Stimulated activated memory B cell treated with anti-CD40 and anti-IgM and Interleukin-4, amounts not matched to agents 10 μg/mL and 1 μg/mL and 100 μg/mL, for 72 hours (primary cell): ENCODE data around the gene PTGES.
"Not testable (repeated sequence)": the region's sequence is repeated elsewhere in the genome, so short reads cannot be mapped to it uniquely, and the experiment has no call there.

Source experiments
- ATAC-seq: fragments of 150-1000 bp; cut with Tn5 transposase; 2 replicates; pipeline ENCODE4 v1.10.0; 2021
- H3K27ac Mint-ChIP-seq: one replicate; pipeline ENCODE4 v1.8.0; 2022; ENCODE audit warnings: mild to moderate bottlenecking, mixed read lengths
- H3K27me3 Mint-ChIP-seq: one replicate; pipeline ENCODE4 v1.8.0; 2022; ENCODE audit warnings: mixed read lengths
- H3K36me3 Mint-ChIP-seq: one replicate; pipeline ENCODE4 v1.8.0; 2022; ENCODE audit warnings: mixed read lengths
- H3K4me1 Mint-ChIP-seq: one replicate; pipeline ENCODE4 v1.8.0; 2022; ENCODE audit warnings: mixed read lengths
- H3K4me3 Mint-ChIP-seq: one replicate; pipeline ENCODE4 v1.8.0; 2022; ENCODE audit warnings: mild to moderate bottlenecking, moderate library complexity, mixed read lengths
- H3K9me3 Mint-ChIP-seq: one replicate; pipeline ENCODE4 v1.8.0; 2022; ENCODE audit warnings: mixed read lengths

The PTGES gene

DNA sequence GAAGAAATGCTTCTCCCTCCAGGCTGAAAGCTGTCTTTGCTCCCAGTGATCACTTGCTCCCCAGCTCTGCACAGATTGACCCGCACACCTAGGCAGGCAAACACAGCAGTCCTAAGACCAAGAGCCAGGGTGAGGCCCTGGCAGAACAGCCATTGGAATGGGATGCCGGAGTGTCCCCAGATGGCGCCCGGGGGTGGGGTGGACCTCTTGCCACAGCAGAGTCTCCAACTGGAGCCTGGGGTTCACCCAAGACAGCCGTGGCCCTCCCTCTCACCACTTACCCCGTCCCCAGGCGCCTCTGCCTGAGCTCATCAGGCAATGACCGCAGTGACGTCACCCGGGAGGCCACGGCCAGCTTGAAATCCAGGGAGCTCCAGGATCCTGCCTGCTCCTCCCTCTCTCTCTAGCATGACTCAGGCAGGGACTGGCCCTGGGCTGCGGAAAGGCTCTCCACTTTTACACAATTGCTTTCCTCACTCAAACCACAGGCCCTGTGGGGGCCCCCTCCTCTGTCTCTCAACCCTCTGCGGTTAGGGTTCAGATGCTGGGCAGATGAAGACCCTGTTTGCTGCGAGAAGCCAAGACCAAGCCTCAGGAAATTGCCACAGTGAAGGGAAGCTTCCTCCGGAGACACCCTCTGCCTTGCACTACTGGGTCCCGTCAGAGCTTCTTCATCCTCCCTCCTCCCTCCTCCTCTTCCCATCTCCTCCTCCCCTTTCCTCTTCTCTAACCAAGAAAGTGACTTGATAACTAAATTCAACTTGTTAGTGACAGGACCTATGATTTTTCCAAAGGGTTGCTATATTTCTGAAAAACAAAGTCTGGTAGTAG lies 24.3 kb upstream of the PTGES start:
- Mint-ChIP-seq H3K4me1 (no peaks in the 10 kb centered on the region), H3K36me3 (no peaks in the 10 kb centered on the region), H3K27ac (no peak overlapping the region), H3K9me3 (no peaks in the 10 kb centered on the region), H3K27me3 (peaks cover 62% of the 10 kb centered on the region), H3K4me3 (no peak overlapping the region)
- no peak for ATAC-seq

DNA sequence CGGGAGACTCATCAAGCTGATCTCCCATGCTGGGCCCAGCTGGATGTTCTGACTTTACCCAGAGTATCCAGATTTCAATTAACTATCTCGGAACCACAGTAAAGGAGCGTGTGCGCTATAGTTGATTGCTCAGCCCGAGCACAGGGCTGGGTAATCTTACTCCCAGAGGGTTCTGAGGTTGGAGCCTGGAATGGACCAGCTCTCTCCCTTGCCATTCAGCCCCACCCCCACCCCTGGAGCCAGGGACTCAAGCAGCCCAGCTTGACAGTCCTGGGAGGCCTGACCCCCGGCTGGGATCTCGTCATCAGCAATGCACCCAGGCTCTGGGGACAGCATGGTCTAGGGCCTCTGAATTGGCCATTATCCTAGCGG lies 23.7 kb upstream of the PTGES start:
- Mint-ChIP-seq H3K36me3 (no peaks in the 10 kb centered on the region), H3K27me3 (peaks cover 62% of the 10 kb centered on the region), H3K9me3 (no peaks in the 10 kb centered on the region), H3K4me3 (no peak overlapping the region), H3K27ac (no peak overlapping the region), H3K4me1 (no peaks in the 10 kb centered on the region)
- no peak for ATAC-seq

DNA sequence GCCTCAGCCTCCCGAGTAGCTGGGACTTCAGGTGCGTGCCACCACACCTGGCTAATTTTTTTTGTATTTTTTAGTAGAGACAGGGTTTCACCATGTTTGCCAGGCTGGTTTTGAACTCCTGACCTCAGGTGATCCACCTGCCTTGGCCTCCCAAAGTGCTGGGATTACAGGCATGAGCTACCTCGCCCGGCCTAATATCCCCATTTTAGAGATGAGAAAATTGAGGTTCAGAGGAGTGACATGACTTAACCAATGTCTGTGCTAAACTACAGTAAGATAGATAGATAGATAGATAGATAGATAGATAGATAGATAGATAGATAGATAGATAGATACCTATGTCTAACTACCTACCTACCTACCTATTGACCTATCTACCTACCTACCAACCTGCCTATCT lies 23.3 kb upstream of the PTGES start:
- H3K27me3 Mint-ChIP-seq: peaks cover 62% of the 10 kb centered on the region
- not testable (repeated sequence) for H3K9me3 Mint-ChIP-seq, ATAC-seq, H3K27ac Mint-ChIP-seq, H3K4me1 Mint-ChIP-seq, H3K4me3 Mint-ChIP-seq, H3K36me3 Mint-ChIP-seq

DNA sequence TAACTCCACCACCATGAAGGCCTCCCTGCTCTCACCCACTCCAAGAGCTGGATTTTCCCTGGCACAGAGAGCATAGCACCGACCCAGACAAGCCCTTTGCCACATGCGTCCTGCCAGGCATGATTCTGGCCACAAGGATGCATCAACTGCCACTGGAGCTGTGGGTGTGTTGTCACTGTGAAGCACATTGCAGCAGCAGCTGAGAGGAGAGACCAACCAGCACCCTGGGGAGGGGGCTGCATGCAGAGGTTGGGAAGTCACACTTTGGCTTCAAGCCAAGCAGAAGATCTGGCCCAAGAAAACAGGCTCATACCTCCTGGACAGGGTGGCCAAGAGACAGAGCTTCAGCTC lies 22.6 kb upstream of the PTGES start:
- ATAC-seq: no peak
- H3K27ac Mint-ChIP-seq: no peak overlapping the region
- peaks cover 62% of the 10 kb centered on the region for H3K27me3 Mint-ChIP-seq
- no peaks in the 10 kb centered on the region for H3K36me3 Mint-ChIP-seq
- no peak overlapping the region for H3K4me3 Mint-ChIP-seq
- no peaks in the 10 kb centered on the region for H3K4me1 Mint-ChIP-seq
- no peaks in the 10 kb centered on the region for H3K9me3 Mint-ChIP-seq

DNA sequence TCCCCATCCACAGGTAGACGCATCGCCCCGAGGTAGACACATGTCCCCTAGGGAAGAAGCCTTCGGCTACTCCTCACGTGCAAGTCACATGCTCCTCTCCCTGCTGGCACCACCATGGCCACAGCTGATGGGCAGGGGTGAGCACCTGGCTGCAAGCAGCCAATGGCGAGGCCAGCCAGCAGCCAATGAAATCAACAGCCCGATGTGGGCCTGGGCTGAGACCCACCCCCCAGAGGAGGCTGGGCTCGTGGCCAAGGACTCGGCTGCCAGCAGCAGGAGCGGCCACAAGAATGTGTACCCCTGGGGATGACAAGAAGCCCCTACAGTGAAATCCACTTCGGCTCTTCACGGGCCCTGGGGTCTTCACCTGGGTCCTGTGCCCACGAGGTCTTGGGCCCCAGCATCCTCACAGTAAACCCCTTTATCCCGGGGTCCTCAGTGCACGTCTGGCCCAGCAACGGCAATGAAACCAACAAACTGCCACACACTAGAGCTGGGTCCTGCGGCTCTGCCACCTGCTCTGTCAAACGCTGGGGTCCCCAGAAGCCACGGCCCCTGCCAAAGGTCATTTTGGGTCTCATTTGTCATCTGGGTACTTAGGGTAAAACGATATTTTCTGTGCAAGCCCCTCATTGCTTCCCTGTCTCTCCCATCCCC lies 22.1 kb upstream of the PTGES start:
- Mint-ChIP-seq H3K27ac (no peak overlapping the region), H3K9me3 (no peaks in the 10 kb centered on the region), H3K36me3 (no peaks in the 10 kb centered on the region), H3K4me3 (no peak overlapping the region), H3K27me3 (peaks cover 60% of the 10 kb centered on the region), H3K4me1 (no peaks in the 10 kb centered on the region)
- no peak for ATAC-seq

DNA sequence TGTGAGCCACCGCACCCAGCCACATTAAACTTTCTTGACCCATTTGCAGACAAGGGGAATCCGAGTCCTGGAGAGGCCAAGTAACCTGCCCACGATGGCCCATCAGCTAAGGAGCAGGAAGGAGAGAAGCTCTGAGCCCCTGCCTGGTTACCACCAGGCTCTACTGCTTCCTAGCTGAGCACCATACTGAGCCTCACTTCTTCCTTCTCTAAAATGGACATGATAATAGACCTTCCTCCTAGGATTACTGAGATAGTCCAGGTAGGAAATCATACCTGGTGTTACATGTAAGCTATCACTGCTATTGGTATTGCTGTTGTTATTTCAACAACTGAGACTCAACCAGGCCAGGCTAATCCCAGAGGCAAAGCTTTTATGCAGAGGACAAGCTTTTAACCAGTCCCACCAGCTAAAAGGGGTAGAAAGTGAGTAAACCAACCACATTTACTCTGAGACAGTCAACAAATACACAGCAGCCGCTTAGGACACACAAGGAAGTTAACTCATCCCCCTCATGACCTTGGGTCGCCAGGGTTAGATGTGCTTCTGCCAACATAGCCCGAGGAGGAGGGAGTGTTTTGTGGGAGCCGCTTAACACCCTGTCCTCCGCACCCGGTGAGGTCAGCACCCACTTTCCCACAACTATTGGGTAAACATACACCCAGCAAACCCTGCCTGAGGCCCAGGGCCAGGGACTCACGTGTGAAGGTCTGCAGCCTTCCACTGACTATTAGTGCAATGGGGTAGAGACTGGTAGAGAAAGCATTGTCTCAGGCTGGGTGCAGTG lies 20.6 kb upstream of the PTGES start:
- H3K4me1 Mint-ChIP-seq: no peaks in the 10 kb centered on the region

DNA sequence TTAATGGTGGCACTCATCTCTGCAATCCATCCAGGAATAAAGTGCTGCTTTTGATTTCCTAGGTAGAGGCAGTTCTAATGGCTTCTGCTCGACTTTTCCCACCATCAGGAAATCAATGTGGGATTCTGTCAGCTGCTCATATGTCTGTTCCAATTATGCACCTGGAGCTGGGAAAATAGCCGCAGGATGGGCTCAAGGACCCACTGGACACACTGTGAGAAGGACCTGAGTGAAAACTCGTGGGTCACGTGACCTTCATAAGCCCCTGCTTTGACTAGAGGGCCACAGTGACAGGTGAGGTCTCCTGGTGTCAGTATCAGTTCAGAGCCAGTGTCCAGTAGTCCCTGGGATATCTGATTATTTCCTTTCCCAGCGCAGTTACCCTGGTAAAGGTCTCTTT lies 17.9 kb upstream of the PTGES start:
- no peak overlapping the region for H3K27ac Mint-ChIP-seq
- H3K4me1 Mint-ChIP-seq: no peaks in the 10 kb centered on the region
- H3K4me3 Mint-ChIP-seq: no peak overlapping the region
- ATAC-seq: no peak
- H3K36me3 Mint-ChIP-seq: no peaks in the 10 kb centered on the region
- H3K9me3 Mint-ChIP-seq: no peaks in the 10 kb centered on the region
- H3K27me3 Mint-ChIP-seq: peaks cover 47% of the 10 kb centered on the region

More for the DNA sequence above, 20.6 kb upstream of the PTGES start:
- H3K9me3 Mint-ChIP-seq: no peaks in the 10 kb centered on the region
- no peak for ATAC-seq
- H3K27ac Mint-ChIP-seq: no peak overlapping the region
- peaks cover 57% of the 10 kb centered on the region for H3K27me3 Mint-ChIP-seq
- H3K4me3 Mint-ChIP-seq: no peak overlapping the region
- no peaks in the 10 kb centered on the region for H3K36me3 Mint-ChIP-seq

DNA sequence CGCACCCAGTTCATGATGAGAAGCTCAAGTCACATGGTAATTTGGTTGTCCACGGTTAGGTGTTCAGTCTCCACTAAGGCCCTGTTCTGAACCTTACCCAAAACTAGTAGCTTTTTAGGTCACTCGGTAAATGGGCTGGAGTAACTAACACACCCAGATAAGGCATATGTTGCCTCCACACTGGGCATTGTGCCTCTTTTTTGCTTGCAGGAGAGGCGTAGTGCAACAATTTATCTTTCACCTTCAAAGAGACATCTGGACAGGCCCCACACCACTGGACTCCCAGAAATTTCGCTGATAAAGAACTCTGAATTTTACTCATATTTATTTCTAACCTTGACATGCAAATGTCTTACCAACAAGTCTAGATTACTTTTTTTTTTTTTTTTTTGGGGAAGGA lies 16.8 kb upstream of the PTGES start:
- no peak overlapping the region for H3K4me3 Mint-ChIP-seq
- no peaks in the 10 kb centered on the region for H3K4me1 Mint-ChIP-seq
- H3K27me3 Mint-ChIP-seq: peaks cover 37% of the 10 kb centered on the region
- ATAC-seq: no peak
- no peak overlapping the region for H3K27ac Mint-ChIP-seq
- H3K9me3 Mint-ChIP-seq: no peaks in the 10 kb centered on the region
- no peaks in the 10 kb centered on the region for H3K36me3 Mint-ChIP-seq

DNA sequence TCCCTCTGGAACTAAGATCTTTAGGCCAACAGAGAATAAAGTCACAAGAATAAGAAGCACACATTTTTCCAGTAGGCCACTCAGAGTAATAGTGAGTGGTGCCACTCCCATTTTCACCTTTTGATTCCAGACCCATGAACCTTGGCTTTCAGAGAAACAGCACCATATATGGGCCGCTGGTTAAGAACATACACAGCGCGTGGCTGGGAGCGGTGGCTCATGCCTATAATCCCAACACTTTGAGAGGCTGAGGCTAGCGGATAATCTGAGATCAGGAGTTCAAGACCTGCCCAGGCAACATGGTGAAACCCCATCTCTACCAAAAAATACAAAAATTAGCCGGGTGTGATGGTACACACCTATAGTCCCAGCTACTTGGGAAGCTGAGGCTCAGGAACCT lies 15.6 kb upstream of the PTGES start:
- H3K36me3 Mint-ChIP-seq: no peaks in the 10 kb centered on the region
- no peaks in the 10 kb centered on the region for H3K9me3 Mint-ChIP-seq

DNA sequence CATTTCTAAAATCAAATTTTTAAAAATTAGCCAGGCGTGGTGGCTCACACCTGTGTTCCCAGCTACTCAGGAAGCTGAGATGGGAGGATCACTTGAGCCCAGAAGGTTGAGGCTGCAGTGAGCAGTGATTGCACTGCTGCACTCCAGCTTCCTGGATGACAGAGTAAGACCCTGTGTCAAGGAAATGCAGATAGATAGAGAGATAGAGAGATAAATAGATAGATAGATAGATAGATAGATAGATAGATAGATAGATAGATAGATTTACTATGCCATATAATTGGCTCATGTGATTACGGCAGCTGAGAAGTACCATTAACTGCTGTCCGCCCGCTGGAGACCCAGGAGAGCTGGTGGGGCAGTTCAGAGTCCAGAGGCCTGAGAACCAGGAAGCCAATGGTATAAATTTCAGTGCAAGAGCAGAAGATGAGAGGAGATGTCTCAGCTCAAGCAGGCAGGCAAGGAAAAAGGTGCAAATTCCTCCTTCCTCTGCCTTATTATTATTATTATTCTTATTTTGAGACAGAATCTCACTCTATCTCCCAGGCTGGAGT lies 13.0 kb upstream of the PTGES start:
- Mint-ChIP-seq H3K9me3 (no peaks in the 10 kb centered on the region), H3K4me3 (no peak overlapping the region), H3K4me1 (no peaks in the 10 kb centered on the region), H3K36me3 (no peaks in the 10 kb centered on the region), H3K27ac (no peak overlapping the region), H3K27me3 (peaks cover 38% of the 10 kb centered on the region)
- no peak for ATAC-seq

More for the DNA sequence above, 15.6 kb upstream of the PTGES start:
- no peak overlapping the region for H3K27ac Mint-ChIP-seq
- H3K27me3 Mint-ChIP-seq: peaks cover 25% of the 10 kb centered on the region
- H3K4me3 Mint-ChIP-seq: no peak overlapping the region
- H3K4me1 Mint-ChIP-seq: no peaks in the 10 kb centered on the region
- ATAC-seq: no peak

DNA sequence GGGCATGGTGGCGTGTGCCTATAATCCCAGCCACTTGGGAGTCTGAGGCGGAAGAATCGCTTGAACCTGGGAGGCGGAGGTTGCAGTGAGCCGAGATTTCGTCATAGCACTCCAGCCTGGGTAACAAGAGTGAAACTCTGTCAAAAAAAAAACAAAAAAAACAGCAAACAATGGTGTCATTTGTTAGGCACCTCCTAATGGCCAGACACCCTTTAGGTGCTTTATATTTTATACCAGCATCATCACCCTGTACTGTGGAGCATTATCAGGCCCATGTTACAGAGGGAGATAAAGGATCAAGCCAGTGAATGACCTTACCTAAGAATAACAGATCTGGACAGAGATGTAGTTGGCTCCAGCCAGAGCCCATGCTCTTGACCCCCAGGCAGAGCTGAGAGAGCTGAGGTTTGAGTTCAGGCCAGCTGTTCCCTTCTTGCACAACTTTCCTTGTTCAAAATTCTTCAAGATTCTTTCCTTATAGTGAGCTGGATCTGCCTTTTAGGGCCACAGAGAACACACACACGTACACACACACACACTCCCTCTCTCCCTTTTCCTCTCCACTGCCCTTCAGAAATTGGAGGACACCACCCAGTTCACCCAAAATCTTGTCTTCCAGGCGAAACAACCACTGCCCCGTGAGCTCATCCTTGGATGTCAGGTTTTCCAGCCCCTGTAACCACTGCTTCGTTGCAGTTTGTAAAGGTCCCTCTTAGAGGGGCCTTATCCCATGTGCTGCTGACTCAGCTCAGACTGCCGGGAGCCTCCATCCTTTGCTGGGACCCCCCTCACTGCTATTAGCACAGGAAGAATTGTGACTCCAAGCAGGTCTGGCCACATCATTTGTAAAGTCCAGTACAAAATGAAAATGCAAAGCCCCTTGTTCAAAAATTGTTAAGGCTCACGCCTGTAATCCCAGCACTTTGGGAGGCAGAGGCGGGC lies 10.4 kb upstream of the PTGES start:
- H3K27me3 Mint-ChIP-seq: peaks cover 46% of the 10 kb centered on the region
- H3K9me3 Mint-ChIP-seq: no peaks in the 10 kb centered on the region
- no peaks in the 10 kb centered on the region for H3K36me3 Mint-ChIP-seq
- H3K27ac Mint-ChIP-seq: no peak overlapping the region
- no peak overlapping the region for H3K4me3 Mint-ChIP-seq
- no peak for ATAC-seq
- H3K4me1 Mint-ChIP-seq: peaks cover under 1% of the 10 kb centered on the region

DNA sequence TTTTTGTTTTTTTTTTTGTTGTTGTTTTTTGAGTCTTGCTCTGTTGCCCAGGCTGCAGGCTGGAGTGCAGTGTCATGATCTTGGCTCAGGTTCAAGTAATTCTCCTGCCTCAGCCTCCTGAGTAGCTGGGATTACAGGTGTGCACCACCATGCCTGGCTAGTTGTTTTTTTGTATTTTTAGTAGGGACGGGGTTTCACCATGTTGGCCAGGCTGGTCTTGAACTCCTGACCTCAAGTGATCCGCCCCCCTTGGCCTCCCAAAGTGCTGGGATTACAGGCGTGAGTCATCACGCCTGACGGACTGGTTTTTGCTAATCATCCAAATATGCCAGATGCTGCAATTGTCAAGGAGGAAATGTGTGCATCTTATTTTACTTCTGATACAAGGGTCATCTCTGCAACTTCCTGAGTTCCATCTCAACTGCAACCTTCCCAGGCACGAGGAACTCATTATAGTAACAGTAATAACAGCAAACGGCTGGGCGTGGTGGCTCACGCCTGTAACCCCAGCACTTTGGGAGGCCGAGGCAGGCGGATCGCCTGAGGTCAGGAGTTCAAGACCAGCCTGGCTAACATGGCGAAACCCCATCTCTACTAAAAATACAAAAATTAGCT lies 9.6 kb upstream of the PTGES start:
- not testable (repeated sequence) for H3K4me1 Mint-ChIP-seq, H3K9me3 Mint-ChIP-seq, H3K27ac Mint-ChIP-seq, ATAC-seq, H3K4me3 Mint-ChIP-seq, H3K36me3 Mint-ChIP-seq
- H3K27me3 Mint-ChIP-seq: peaks cover 44% of the 10 kb centered on the region

DNA sequence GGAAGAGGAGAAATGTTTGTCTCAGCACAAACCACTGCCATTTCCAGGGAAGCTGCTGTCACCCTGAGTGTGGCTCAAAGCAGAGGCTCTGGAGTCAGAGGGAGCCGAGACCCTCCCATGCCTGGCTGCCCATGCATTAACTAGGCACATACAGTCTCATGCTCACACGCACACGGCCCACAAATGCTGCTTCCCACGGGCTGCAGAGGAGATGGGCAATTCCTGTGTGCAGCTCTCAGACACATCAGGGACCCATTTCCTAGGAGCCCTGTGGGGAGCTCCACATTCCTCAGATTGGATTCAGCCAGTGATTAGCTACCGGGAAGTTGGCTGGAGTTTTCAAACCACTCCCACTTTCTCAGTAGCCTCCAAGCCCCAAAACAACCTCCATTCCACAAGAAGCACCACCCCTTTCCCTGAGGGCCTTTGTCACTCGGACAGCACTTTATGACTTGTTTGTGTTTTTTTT lies 9.1 kb upstream of the PTGES start:
- no peak overlapping the region for H3K4me3 Mint-ChIP-seq
- H3K9me3 Mint-ChIP-seq: no peaks in the 10 kb centered on the region
- H3K36me3 Mint-ChIP-seq: no peaks in the 10 kb centered on the region
- H3K4me1 Mint-ChIP-seq: peaks cover 10% of the 10 kb centered on the region
- ATAC-seq: no peak
- peaks cover 42% of the 10 kb centered on the region for H3K27me3 Mint-ChIP-seq
- no peak overlapping the region for H3K27ac Mint-ChIP-seq

DNA sequence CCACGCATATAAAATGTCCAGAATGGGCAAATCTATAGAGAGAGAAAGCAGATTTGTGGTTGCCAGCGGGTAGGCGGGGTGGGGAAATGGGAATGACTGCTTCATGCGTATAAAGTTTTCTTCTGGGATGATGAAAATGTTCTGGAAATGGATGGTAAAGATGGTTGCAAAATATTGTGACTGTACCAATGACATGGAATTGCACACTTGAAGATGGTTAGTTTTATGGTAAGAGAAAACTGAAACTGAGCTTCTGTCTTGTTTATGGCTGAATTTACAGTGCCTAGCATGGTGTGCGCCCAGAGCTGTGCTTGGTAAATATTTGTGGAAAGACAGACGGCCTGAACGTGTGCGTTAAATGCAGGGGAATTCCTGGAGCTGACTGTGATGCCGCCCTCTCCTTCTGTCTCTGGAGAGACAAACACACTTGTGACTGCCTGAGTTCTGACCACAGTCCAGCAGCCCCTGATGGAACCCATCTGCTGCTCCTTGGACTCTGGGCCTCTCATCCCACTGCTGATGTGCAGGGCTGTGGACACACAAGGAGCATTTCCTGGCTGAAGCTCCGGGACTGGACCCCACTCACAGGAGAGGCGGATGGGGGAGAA lies 8.6 kb upstream of the PTGES start:
- Mint-ChIP-seq H3K27ac (no peak overlapping the region), H3K4me1 (peaks cover 13% of the 10 kb centered on the region), H3K9me3 (no peaks in the 10 kb centered on the region), H3K27me3 (peaks cover 42% of the 10 kb centered on the region), H3K36me3 (no peaks in the 10 kb centered on the region), H3K4me3 (no peak overlapping the region)
- ATAC-seq: no peak
